A673 (cell line): ENCODE measurements around the gene NCAPD2.

Experiments
- CTCF ChIP-seq: fragments of 300-800, 200-600 bp; sonication (generic); conservative IDR thresholded peaks from 2 replicates; pipeline ENCODE4 v1.5.1; 2017; ENCODE audit warnings: low read depth, mild to moderate bottlenecking, antibody characterized with exemption, low read length, moderate library complexity, mixed read lengths
- EZH2 ChIP-seq: fragments of 200-600 bp; sonication (generic); IDR thresholded peaks from 2 replicates; pipeline ENCODE4 v1.6.1; 2017; ENCODE audit warnings: borderline replicate concordance, low read depth, mild to moderate bottlenecking, mixed read lengths, antibody characterized with exemption, low read length; ENCODE audit not compliant: poor library complexity, severe bottlenecking

GRCh38 chr12:6444704-6445688, 48.9 kb upstream of the NCAPD2 start, which contains the start of gene CD27:
- TF ChIP-seq CTCF (no peak), EZH2 (no peak)
